SW480 (cell line): ENCODE data around the gene JAKMIP2.
"Not testable (repeated sequence)": the region's sequence is repeated elsewhere in the genome, so short reads cannot be mapped to it uniquely, and the experiment has no call there.

Source experiments
- DNase-seq: peaks from one replicate; pipeline ENCODE4 v3.0.0-alpha.2; 2016; ENCODE audit warnings: low spot score

JAKMIP2 gene

DNA sequence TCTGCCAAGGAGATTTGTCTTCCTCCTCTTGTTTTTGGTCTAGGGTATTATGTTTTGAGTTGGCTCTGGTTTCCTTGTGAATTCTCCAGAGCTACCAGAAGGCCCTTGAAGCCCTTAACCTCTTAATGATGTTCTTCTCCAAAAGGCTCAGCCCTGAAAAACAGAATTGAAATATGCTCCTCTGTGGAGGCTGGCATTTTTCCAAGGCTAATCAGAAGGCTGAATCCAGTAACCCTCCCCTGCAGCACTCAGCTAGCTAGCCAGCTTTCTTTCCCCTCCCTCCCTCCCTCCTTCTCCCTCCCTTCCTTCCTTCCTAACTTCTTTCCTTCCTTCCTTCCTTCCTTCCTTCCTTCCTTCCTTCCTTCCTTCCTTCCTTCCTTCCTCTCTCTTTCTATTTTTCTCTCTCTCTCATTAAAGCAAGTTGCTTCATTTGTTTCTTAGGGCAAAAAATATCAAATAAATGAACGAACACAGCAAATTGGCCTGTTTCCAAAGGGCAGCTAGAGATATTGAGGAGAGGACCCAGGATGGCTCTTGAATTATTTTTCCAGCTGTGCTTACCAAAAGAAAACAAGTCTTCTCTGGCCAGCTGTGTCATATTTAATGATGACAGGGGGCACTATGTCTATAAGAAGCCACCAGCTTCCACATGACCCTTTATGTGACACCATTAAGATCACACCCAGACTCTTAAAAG, 38.7 kb downstream of the JAKMIP2 start:
- no peak for DNase-seq

DNA sequence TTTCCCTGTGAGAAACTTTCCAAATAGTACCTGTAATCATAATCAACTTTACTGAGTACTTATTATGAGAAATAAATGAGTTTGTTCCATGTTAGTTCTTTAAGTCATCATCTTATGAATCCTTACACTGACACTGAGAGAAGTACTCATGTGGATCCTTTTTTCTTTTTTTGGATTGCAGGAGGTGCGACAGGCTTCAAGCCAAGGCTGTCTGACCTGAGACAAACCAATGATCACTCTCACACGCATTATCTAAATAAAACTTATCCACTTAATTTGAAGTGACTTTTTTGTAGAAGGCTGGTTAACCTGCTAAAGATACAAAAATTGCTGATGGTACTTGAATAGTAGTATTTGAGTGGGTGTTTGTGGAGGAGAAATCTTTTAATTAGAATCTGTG, 39.5 kb downstream of the JAKMIP2 start:
- no peak for DNase-seq

DNA sequence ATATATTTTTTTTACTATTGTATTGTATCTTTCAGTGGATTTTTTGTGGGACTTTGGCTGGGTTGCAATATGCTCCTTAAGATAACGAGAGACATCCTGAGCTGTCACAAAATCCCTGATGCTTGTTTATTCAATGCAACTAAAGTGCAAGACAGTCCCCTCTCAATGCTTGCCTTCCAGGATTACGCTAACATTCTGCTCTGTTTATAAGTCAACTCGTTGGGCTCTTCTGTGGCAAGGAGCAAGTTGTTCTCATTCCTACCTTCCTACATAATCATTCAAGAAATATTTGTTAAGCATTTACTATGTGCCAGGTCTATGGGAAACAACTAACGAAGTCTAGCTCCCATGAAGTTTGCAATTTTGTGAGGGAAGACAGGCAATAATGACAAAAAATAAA, 40.4 kb downstream of the JAKMIP2 start:
- DNase-seq: no peak

DNA sequence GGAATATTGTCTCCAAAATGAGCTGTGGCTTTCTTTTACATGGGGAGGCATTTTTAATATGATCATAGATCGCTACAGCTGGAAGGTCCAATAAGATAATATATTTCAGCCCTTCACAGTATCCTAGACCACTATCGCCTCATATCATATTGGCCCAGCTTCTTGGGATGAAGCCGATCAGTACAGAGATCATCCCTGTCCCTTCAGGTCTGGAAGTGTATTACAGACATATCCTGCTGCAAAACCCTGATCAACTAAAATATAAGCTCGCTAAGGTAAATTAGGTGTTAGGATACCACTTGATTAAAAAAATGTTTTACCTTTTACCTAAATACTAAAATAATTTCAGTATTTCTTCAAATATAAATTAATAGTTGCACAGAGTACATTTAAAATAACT, 41.7 kb downstream of the JAKMIP2 start:
- DNase-seq: no peak

DNA sequence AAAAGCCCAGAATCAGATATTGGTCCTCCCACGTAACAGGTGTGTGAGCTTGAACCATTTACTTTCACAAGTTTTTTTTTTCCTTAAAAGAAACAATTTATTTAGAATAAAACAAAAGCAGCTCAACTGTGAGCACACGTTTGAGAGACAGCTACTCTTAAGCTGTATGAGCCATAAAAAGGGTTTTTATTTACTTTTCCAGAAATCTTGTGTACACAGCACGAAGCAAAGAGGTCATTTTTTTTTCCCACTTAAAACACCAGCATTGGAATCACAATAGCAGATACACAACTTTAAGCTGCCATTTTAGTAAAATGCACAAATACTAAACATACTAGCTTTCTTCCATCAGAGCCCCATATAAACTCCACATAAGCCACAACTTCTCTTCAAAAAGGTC, 44.6 kb downstream of the JAKMIP2 start:
- DNase-seq: no peak

DNA sequence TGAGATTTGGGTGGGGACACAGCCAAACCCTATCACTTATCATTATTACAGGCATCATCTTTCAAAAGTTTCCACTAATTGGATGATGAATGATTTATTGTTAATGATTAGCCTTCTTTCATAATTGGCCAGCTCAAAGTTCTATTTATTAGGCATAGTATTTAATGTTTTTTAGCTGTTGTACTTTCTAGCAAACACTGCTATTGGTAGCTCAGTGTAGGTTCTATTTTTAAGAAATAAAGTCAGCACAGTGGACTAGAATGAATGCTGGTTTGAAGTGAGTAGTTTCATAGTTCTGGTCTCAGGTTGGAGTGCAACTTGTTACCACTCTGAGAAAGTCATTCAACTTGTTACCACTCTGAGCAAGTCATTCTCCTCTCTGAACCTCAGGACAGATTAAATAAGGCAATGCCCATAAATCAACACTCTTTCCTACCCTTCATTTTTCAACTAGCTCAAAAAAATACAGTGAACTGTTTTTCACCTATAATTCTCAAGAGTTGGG, 46.9 kb downstream of the JAKMIP2 start:
- no peak for DNase-seq

DNA sequence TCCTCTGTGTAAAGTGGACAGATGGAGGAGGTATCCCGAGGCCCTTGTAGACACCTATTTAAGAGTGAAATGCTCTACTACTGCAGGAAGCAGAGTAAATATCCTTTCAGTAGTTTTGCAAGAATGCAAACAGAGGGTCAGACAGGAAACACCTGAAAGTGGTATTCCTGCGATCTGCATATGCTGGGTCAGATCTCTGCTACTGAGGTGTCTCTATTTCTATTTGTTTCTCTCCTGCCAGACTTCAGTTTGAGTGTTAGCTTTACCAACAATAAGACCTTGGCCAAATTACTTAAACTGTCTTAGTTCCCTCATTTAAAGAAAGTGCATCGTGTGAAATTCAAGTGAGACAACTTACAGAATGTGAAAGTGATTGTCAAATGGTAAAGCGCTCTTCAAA, 47.6 kb downstream of the JAKMIP2 start:
- no peak for DNase-seq

DNA sequence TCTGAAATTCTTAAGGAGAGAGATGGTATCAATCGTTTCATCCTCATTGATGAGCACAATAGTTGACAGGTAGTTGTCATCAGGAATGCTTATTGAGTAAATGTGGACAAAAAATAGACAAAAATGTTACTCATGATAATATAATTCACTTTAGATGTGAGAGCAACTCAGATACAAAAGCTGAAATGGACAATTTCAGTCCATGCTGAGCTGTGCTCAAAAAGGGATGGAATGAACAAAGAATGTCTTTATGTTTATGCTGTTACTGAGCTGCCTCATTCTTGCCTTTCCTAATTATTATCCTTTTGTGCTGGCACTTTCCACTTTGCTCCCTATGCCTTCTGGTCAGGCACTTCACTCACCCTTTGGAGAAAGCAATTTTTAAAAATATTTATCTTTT, 49.5 kb downstream of the JAKMIP2 start:
- DNase-seq: no peak

DNA sequence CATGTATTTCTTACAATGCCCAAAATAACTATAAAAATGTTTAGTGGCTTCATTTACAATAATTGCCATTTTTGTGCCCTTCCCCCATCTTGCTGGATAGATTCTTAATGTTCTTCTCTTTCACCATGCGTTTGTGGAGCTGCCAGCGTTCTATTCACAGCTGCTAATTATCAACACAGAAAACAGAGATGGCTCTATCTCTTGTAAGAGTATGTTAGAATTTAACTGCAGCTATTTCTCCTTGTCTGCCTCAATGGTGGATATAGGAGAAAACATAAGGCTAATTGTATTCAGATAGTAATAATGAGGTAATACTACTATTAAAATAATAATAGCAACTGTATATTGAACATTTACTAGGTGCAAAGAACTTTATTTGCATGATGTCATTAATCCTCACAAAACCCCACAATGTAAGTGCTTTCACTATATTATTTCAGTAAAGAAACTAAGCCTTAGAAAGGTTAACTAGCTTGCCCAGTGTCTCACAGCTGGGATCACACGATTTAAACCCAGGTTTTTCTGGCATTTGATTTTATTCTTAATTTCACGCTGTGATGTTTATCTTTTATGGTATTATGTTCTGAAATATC, 50.1 kb downstream of the JAKMIP2 start:
- no peak for DNase-seq

DNA sequence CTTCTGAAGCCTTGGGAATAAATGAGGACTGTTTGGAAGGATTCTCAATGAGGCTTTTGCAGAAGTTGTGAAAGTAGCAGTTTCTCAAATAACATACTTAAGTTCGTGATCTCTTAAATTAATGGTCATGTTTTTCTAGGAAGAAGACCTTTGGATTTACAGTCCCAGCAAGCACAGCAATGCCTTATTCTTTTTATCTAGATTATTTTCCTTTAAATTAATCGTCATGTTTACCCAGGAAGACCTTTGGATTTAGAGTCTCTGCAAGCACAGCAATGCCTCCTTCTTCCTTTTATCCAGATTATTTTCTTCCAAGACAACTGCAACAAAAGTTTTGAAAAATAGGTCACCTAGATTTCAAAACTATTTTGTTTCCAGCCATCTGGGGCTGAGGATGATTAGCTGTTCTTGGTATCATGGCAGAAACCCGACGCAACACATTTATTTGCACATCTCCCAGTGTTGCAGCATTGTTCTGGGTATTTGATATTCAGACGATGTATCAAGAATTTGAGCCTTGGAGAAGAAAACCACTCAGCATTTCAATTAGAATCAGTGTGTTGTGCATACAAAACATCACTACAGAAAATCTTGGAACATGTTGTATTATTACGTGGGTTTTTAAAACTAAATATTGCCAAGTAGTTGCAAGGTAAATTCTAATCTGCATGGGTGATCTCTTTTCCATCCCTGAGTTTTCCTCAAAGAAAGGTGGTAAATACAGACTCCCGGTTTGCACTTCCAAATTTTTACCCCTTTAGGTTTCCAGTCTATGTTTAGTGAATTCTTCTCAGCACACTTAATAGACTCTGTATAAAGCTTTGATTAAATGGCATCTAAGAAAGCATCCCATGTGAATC, 50.9 kb downstream of the JAKMIP2 start:
- DNase-seq: no peak

DNA sequence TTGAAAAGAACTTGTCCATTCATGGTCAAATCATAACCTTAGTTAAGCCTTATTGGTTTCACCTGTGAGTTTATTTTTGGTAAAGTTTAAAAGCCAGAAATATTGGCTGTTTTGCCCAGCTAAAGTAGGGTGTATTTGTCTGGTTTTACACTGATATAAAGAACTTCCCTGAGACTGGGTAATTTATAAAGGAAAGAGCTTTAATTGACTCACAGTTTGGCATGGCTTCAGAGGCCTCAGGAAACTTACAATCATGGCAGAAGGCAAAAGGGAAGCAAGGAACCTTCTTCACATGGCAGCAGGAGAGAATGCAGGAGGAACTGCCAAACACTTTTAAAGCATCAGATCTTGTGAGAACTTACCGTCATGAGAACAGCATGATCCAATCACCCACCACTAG, 55.3 kb downstream of the JAKMIP2 start:
- no peak for DNase-seq

DNA sequence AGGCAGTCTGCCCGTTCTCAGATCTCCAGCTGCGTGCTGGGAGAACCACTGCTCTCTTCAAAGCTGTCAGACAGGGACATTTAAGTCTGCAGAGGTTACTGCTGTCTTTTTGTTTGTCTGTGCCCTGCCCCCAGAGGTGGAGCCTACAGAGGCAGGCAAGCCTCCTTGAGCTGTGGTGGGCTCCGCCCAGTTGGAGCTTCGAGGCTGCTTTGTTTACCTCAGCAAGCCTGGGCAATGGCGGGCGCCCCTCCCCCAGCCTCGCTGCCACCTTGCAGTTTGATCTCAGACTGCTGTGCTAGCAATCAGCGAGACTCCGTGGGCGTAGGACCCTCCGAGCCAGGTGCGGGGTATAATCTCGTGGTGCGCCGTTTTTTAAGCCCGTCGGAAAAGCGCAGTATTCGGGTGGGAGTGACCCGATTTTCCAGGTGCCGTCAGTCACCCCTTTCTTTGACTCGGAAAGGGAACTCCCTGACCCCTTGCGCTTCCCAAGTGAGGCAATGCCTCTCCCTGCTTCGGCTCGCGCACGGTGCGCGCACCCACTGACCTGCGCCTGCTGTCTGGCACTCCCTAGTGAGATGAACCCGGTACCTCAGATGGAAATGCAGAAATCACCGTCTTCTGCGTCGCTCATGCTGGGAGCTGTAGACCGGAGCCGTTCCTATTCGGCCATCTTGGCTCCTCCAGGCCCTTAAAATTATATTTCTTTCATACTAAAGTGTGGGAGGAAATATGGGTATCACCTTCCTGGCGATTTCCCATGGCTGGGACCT, 61.2 kb downstream of the JAKMIP2 start:
- DNase-seq: not testable (repeated sequence)

DNA sequence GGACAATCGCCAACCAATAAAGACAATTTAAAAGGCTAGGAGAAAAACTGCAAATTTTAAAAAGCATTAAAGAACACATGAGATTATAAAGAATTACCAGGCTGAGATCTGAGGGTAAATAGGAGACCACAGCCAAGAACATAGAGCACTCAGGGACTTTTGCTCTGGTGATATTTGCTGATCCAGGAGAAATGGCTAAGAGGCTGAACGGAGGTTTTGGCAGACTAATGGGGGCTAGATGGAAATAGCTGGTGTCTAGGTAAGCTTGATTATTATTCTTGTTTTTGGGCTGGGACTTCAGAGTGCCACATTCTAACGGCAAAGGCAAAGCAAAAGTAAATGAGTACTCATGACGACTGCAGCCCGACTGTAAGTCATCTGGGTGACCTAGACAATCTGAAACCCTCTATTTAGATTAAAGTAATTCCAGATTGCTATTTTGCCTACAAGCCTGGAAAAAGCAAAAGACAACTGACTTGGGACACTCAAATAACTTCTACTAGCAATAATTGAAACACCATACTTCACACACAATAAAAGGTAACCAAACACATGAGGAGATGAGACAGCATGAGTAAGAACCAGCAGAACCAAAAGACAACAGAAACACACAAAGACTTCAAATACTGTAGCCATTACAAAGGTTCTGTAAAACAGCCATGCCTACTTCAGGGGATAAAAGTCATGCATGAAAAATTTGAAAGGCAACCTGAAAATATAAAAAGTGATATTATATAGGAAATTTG, 68.8 kb downstream of the JAKMIP2 start:
- DNase-seq: no peak

DNA sequence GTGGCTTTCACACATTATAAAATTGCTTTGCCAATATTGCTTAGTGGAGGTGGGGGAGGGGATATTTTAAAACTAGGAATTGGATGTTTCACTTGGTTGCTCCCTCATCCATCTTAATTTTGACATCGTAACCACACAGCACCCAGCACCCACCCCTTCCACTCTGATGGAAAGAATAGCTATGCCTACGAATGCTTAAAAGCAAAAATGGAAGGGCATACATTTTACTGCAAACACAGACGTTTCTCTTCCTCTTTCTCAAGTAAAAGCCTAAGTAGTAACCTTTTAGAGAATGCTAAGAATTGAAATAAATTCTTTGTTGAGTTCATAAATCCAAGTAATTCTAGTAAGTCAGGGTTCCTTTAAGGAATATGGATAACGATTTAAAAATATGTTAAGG, 69.9 kb downstream of the JAKMIP2 start:
- DNase-seq: no peak

DNA sequence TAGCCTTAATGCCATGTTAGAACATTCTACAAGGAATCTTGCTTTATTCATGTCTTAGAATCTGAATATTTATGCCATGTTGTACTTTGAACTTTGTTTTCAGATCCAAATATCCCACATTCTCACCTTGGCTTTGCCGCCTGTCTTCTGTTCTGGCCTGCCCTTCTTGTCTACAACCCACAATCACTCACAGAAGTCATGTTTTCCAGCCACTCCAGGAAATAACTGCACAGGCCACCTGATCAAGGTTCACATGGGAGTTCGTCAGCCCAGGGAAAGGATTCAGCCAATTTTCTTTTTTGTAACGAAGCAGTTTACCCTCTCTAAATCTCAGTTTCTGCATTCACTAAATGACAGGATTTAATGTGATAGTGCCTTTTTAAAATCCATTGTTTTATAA, 70.5 kb downstream of the JAKMIP2 start:
- no peak for DNase-seq

DNA sequence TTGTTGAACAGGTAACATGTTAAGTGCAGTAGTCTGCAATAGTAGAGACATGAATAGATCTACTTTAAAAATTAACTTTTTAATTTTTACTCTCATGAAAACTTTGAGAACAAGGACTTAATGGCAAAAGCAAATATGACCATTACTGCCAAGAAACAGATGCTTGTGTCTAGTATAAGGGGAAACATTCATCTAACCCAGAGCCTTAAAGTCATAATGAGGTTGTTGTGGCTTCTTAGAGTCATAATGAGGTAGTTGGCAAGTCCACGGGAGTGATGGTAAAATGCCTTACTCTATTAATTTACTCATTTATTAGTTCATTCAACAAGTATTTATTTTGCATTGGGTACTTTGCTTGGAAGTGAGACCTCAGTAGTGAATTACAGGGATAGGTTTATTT, 71.5 kb downstream of the JAKMIP2 start:
- no peak for DNase-seq

DNA sequence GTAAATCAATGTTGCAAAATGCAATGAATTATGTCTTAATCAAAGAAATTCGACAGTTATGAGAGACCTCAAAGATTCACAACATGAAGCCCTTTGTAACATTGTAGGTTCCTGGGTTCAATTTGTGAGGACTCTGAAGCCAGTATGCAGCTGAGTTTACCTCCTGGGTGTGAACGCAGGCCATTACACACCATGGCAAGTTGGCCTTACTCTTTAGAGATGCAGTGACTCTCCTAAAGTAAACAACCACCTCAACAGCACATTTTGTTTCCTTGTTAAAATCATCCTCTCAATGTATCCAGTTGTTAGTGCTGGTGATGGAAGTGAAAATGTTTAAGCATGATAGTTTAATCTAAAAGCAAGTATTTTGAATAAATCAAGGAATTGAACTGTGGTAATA, 73.8 kb downstream of the JAKMIP2 start:
- no peak for DNase-seq

DNA sequence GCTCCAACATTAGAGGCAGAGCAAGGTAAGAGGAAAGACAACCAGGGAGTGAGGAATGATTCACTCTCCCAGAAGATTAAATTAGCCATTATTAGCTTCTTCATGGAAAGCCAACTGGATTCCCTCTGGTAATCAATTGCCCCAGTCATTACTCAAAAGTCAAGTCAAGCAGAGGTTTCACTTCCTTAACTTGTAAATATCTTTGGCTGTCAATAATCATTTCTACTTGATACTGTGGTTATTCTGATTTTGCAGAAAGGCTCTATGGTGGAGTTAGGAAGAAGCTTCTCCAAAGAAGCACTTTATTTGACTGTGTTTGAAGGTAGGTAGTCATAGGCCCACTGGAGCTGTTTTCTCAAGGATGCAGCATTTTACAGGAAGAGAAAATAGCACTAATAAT, 78.0 kb downstream of the JAKMIP2 start:
- no peak for DNase-seq

DNA sequence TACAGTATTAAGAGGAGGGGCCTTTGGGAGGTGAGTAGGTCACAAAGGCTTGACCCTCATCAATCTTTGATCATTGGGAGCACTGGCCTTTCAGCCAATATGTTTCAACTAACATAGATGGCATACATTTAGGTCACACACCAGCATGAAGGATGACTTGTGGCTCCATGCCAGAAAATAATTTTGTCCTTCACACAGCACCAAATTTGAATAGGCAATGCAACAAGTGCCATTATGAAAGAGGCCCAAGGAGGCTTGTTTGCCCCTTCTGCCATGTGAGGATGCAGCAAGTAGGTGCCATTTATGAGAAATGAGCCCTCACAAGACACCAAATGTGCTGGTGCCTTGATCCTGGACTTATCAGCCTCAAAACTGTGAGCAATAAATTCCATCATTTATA, 81.1 kb downstream of the JAKMIP2 start:
- no peak for DNase-seq

DNA sequence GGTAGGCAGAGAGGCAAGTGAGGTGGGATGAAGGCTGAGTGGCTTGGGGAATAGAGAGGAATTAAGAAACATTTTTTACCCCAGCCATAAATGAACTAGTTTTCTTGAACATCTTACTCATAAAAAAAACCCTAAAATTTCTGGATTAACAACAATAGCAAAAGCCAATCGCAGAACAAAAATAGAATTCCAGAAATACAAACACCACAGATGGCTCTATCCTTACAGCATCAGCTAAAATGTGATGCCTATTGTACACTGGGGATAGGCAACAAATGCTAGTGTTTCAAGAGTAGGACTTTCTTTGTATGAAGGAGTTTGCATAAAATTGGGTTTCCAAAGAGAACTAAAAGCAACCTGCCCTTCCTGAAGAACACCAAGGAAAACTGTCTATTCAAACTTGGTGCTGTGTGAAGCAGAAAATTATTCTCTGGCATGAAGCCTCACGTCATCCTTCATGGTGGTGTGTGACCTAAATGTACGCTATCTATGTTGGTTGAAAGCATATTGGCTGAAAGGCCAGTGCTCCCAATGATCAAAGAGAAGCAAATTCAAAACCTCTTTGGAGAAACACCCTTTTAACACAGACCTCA, 82.9 kb downstream of the JAKMIP2 start:
- DNase-seq: no peak

DNA sequence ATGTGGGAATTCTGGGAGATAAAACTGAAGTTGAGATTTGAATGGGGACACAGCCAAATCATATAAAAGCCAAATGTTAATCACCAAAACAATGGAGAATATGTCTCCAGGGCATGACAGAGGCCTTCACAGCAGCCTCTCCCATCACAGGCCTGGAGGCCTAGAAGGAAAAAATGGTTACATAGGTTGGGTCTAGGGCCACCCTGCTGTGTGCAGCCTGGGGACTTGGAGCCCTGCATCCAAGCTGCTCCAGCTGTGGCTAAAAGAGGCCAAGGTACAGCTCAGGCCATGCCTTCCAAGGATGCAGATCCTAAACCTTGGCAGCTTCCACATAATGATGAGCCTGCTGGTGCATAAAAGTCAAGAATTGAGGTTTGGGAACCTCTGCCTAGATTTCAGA, 85.1 kb downstream of the JAKMIP2 start:
- no peak for DNase-seq
